SJCRH30 (cell line): ENCODE results near the gene C3orf20. TPM values are rescaled to one million over a fixed set of nuclear protein-coding genes. Genes with fewer than 3 reads are reported as not detected.
"Not testable (repeated sequence)": the region's sequence is repeated elsewhere in the genome, so short reads cannot be mapped to it uniquely, and the experiment has no call there.

ENCODE experiments used
- DNase-seq, 2 experiments: peaks; one replicate each; pipeline ENCODE4 v3.0.0-alpha.2; 2015 to 2020
- H3K27ac ChIP-seq: fragments of 250-450 bp; sonication (Bioruptor Pico); 2 replicates; pipeline ENCODE4 v1.5.1; 2020; ENCODE audit warnings: mild to moderate bottlenecking, moderate library complexity
- H3K27me3 ChIP-seq: fragments of 250-450 bp; sonication (Bioruptor Pico); 2 replicates; pipeline ENCODE4 v1.5.1; 2020; ENCODE audit warnings: mild to moderate bottlenecking, moderate library complexity
- H3K36me3 ChIP-seq: fragments of 250-450 bp; sonication (Bioruptor Pico); 2 replicates; pipeline ENCODE4 v1.5.1; 2020; ENCODE audit warnings: mild to moderate bottlenecking, moderate library complexity
- H3K4me1 ChIP-seq: fragments of 250-450 bp; sonication (Bioruptor Pico); 2 replicates; pipeline ENCODE4 v1.5.1; 2020; ENCODE audit warnings: mild to moderate bottlenecking, moderate library complexity
- H3K4me3 ChIP-seq: fragments of 250-450 bp; sonication (Bioruptor Pico); 2 replicates; pipeline ENCODE4 v1.5.1; 2020; ENCODE audit warnings: mild to moderate bottlenecking, moderate library complexity
- H3K9me3 ChIP-seq: fragments of 250-450 bp; sonication (Bioruptor Pico); replicated peaks from 2 replicates; pipeline ENCODE4 v1.5.1; 2020; ENCODE audit warnings: mild to moderate bottlenecking, moderate library complexity
- total RNA-seq: library from RNA; depleted of rRNA; stranded (reverse); fragments of >200 nt; shearing (Covaris generic); gene quantifications from 2 replicates; pipeline ENCODE4 v1.2.3, GENCODE V29; 2014

The C3orf20 gene
- total RNA-seq, 1 experiment from 2014 or later: not detected

- no peaks in the 10 kb centered on the region for H3K4me1 ChIP-seq
- H3K27me3 ChIP-seq: peaks cover 4% of the 10 kb centered on the region; the same call in 1 of the 2 replicates
- DNase-seq: no peak
- no peak overlapping the region for H3K4me3 ChIP-seq
- no peaks in the 10 kb centered on the region for H3K36me3 ChIP-seq
- no peaks in the 10 kb centered on the region for H3K9me3 ChIP-seq
- H3K27ac ChIP-seq: no peak overlapping the region
Measured at GRCh38 chr3:14804835-14805780, 130.2 kb downstream of the C3orf20 start.

GRCh38 chr3:14805961-14806537, 131.1 kb downstream of the C3orf20 start:
- Histone ChIP-seq H3K9me3 (no peaks in the 10 kb centered on the region), H3K36me3 (no peaks in the 10 kb centered on the region), H3K27ac (no peak overlapping the region), H3K4me1 (no peaks in the 10 kb centered on the region), H3K27me3 (peaks cover 4% of the 10 kb centered on the region; the same call in 1 of the 2 replicates), H3K4me3 (no peak overlapping the region)
- DNase-seq: no peak

GRCh38 chr3:14806641-14807263, 131.8 kb downstream of the C3orf20 start:
- no peak overlapping the region for H3K4me3 ChIP-seq

GRCh38 chr3:14808025-14808424, 133.1 kb downstream of the C3orf20 start:
- no peaks in the 10 kb centered on the region for H3K9me3 ChIP-seq
- DNase-seq: no peak
- no peak overlapping the region for H3K4me3 ChIP-seq
- H3K4me1 ChIP-seq: no peaks in the 10 kb centered on the region
- no peaks in the 10 kb centered on the region for H3K36me3 ChIP-seq
- H3K27ac ChIP-seq: no peak overlapping the region
- H3K27me3 ChIP-seq: no peaks in the 10 kb centered on the region

More at GRCh38 chr3:14806641-14807263, 131.8 kb downstream of the C3orf20 start:
- no peaks in the 10 kb centered on the region for H3K9me3 ChIP-seq
- no peak for DNase-seq
- H3K27ac ChIP-seq: no peak overlapping the region
- no peaks in the 10 kb centered on the region for H3K36me3 ChIP-seq
- peaks cover 4% of the 10 kb centered on the region; the same call in 1 of the 2 replicates for H3K27me3 ChIP-seq
- no peaks in the 10 kb centered on the region for H3K4me1 ChIP-seq

- Histone ChIP-seq H3K27ac (no peak overlapping the region), H3K27me3 (no peaks in the 10 kb centered on the region), H3K9me3 (no peaks in the 10 kb centered on the region), H3K4me1 (no peaks in the 10 kb centered on the region), H3K36me3 (no peaks in the 10 kb centered on the region), H3K4me3 (no peak overlapping the region)
- DNase-seq: no peak
Measured at GRCh38 chr3:14808502-14809266, 133.7 kb downstream of the C3orf20 start.

GRCh38 chr3:14809611-14810010, 134.7 kb downstream of the C3orf20 start:
- H3K36me3 ChIP-seq, DNase-seq, H3K4me1 ChIP-seq, H3K27me3 ChIP-seq, H3K27ac ChIP-seq, H3K4me3 ChIP-seq, H3K9me3 ChIP-seq: not testable (repeated sequence)

- H3K27me3 ChIP-seq: no peaks in the 10 kb centered on the region
- no peaks in the 10 kb centered on the region for H3K4me1 ChIP-seq
- H3K36me3 ChIP-seq: no peaks in the 10 kb centered on the region
Measured at GRCh38 chr3:14810070-14810791, 135.3 kb downstream of the C3orf20 start.

GRCh38 chr3:14810801-14811661, 136.1 kb downstream of the C3orf20 start:
- no peaks in the 10 kb centered on the region for H3K9me3 ChIP-seq
- H3K27me3 ChIP-seq: no peaks in the 10 kb centered on the region
- H3K4me3 ChIP-seq: no peak overlapping the region
- no peaks in the 10 kb centered on the region for H3K36me3 ChIP-seq
- no peaks in the 10 kb centered on the region for H3K4me1 ChIP-seq
- no peak overlapping the region for H3K27ac ChIP-seq
- no peak for DNase-seq

More at GRCh38 chr3:14810070-14810791, 135.3 kb downstream of the C3orf20 start:
- no peaks in the 10 kb centered on the region for H3K9me3 ChIP-seq
- H3K4me3 ChIP-seq: no peak overlapping the region
- no peak overlapping the region for H3K27ac ChIP-seq
- DNase-seq: no peak

GRCh38 chr3:14811684-14812083, 136.7 kb downstream of the C3orf20 start:
- Histone ChIP-seq H3K4me1 (no peaks in the 10 kb centered on the region), H3K27ac (no peak overlapping the region), H3K27me3 (no peaks in the 10 kb centered on the region), H3K36me3 (no peaks in the 10 kb centered on the region), H3K4me3 (no peak overlapping the region), H3K9me3 (no peaks in the 10 kb centered on the region)
- no peak for DNase-seq

GRCh38 chr3:14812196-14812790, 137.4 kb downstream of the C3orf20 start:
- Histone ChIP-seq H3K36me3 (no peaks in the 10 kb centered on the region), H3K4me1 (no peaks in the 10 kb centered on the region), H3K9me3 (no peaks in the 10 kb centered on the region), H3K27me3 (no peaks in the 10 kb centered on the region), H3K27ac (no peak overlapping the region), H3K4me3 (no peak overlapping the region)
- no peak for DNase-seq

GRCh38 chr3:14814411-14814871, 139.5 kb downstream of the C3orf20 start:
- H3K36me3 ChIP-seq: no peaks in the 10 kb centered on the region
- no peak overlapping the region for H3K27ac ChIP-seq
- no peaks in the 10 kb centered on the region for H3K4me1 ChIP-seq
- no peaks in the 10 kb centered on the region for H3K9me3 ChIP-seq
- no peaks in the 10 kb centered on the region for H3K27me3 ChIP-seq
- no peak for DNase-seq
- H3K4me3 ChIP-seq: no peak overlapping the region

GRCh38 chr3:14816359-14816758, 141.4 kb downstream of the C3orf20 start:
- DNase-seq: no peak
- H3K4me3 ChIP-seq: no peak overlapping the region
- H3K27me3 ChIP-seq: no peaks in the 10 kb centered on the region
- H3K36me3 ChIP-seq: no peaks in the 10 kb centered on the region
- no peak overlapping the region for H3K27ac ChIP-seq
- no peaks in the 10 kb centered on the region for H3K9me3 ChIP-seq
- no peaks in the 10 kb centered on the region for H3K4me1 ChIP-seq
